GM19035 (cell line): Measurements from ENCODE around the gene RABGAP1L.

Source experiments
- ATAC-seq: cut with Tn5 transposase; IDR thresholded peaks from one replicate; pipeline ENCODE4 v1.9.1; 2021; ENCODE audit not compliant: unreplicated experiment

The RABGAP1L gene

DNA sequence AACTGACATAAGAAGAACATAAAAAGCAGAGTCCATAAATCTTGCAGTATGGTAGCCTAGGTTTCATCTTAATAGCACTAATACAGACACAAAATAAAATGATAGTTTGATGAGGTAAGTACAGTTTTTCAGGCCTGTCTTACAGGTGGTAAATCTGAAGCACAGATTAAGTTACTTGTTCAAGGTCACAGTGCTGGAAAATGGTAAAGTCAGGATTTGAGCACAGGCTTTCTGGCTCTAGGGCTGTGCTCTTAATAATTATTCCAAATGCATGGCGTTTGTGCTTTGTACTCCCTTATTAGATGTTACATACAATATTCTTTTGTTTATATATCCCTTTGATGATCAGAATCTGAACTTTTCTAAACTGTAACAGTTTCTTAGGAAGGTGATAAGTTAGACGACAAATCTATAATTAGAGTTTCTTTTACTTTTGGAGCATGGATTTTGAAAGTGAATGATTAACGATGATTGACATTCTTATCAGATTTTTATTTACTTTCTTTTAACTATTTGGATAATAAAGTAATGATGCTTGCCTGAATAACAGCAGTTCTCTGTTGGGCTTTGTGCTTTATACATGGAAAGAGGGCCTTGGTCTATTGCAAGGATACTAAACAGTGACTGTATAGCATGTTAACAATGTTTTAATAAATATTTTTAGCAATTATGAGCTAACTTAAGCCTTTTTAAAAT lies 738.9 kb downstream of the RABGAP1L start:
- no peak for ATAC-seq

GRCh38 chr1:174900317-174900716 lies 741.0 kb downstream of the RABGAP1L start:
- ATAC-seq, result no peak

GRCh38 chr1:174902531-174903099 lies 743.3 kb downstream of the RABGAP1L start:
- ATAC-seq, result no peak

- no peak for ATAC-seq
These were observed 752.3 kb downstream of the RABGAP1L start for GRCh38 chr1:174911606-174912005.

DNA sequence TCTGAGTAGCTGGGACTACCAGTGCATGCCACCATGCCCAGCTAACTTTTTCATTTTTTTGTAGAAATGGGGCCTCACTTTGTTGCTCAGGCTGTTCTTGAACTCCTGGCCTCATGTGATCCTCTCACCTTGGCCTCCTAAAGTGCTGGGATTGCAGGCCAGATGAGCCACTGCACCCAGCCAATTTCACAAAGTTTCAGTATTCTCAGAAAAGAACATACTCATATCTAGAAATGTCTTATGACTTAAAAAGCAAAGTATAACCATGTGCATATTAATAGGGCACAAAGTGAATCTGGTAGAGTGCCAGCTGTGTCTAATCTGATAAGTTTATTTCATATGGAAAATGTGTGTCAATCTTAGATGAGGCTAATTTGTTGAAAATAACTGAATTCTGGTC lies 752.9 kb downstream of the RABGAP1L start:
- ATAC-seq, result no peak

DNA sequence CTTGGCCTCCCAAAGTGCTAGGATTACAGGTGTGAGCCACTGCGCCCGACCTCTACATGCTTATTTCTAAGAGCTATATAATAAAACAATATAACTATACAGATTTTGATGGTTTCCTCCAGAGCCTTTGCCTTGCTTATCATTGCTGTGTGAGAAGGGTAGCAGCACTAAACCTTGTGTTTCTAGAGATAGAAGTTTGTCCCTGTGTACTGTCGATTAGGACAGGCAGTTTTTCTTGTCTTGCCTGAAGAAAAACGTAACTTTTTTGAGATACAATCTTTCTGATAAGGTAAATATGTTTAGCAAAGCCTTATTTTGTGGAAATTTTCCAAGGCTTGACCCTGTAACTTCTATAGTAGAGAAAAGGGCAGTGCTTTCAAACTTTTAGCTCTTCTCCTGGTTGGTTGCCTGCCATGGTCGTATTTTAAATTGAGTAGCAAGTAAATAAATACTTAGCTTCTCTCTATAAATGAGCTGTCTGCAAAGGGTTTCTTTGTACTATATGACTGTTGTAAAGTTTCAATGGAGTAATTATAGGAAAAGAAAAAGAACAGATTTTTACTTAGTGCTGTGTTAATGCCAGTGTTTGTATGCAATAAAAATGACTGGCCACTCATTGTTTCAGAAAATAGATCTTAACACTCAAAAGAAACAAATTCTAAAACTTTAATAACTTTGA lies 754.0 kb downstream of the RABGAP1L start:
- ATAC-seq, result no peak

GRCh38 chr1:174914991-174915390 lies 755.7 kb downstream of the RABGAP1L start:
- ATAC-seq, result no peak

DNA sequence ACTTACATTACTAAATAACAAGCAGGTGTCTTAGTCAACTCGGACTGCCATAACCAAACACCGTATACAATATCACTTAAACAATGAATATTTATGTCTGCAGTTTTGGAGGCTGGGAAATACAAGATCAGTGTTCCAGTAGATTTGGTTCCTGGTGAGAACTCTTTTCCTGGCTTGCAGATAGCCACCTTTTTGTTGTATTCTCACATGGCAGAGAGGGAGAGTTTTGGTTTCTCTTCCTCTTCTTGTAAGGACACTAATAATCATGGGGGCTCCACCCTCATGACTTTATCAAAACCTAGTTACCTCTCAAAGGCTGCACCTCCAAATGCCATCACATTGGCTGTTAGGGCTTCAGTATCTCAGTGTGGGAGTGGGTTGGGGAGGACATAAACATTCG lies 757.5 kb downstream of the RABGAP1L start:
- no peak for ATAC-seq

DNA sequence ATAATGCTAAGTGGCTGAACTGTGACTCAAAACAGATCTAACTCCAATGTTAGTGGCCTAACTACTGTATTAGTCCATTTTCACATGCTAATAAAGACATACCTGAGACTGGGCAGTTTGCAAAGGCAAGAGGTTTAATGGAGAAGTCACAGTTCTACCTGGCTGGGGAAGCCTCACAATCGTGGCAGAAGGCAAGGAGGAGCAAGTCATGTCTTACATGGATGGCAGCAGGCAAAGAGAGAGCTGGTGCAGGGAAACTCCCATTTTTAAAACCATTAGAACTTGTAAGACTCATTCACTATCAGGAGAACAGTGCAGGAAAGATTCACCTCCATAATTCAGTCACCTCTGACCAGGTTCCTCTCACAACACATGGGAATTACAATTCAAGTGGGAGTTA lies 760.8 kb downstream of the RABGAP1L start:
- ATAC-seq, result no peak

DNA sequence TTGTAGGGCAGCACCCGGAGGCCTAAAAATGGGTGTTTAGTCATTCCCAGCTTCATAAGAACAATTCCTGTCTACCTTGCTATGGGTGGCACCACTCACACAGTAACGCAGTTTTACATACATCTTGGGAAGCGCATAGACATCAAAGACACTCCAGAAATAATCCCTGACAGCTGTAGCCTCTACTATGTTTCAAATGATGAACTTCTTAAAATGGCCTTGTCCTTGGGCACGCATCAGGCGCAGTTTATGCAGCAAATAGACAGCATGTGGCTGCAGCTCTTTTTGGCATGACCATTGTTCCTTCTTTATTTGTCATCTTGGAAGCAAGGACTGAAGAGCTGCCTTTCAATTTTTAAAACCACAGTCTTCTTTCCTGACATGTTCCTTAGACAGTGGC lies 762.8 kb downstream of the RABGAP1L start:
- ATAC-seq, result no peak

- no peak for ATAC-seq
These were observed 764.5 kb downstream of the RABGAP1L start for GRCh38 chr1:174923820-174924219.

DNA sequence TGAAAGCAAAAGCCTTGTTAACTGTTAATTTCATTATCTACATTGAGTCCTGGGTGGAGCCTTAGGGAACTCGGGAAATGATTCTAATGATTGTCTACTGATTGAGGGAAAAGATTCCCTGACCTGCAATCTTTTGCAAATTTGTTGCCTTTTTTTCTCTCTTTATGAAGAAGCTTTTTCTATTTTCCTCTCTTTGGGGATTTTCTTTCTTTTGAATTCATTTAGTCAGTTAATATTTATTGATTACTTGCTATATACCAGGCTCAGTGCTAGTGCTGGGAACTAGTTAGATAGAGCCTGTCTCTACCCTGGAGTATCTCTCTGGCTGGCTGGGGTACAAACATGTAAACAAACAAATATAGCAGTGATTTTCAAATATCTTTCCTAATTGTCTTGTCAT lies 769.2 kb downstream of the RABGAP1L start:
- ATAC-seq, result no peak

GRCh38 chr1:174931214-174931613 lies 771.9 kb downstream of the RABGAP1L start:
- ATAC-seq, result no peak

- no peak for ATAC-seq
These were observed 773.3 kb downstream of the RABGAP1L start for GRCh38 chr1:174932587-174932986.

- no peak for ATAC-seq
These were observed 776.8 kb downstream of the RABGAP1L start for GRCh38 chr1:174935961-174936727.

DNA sequence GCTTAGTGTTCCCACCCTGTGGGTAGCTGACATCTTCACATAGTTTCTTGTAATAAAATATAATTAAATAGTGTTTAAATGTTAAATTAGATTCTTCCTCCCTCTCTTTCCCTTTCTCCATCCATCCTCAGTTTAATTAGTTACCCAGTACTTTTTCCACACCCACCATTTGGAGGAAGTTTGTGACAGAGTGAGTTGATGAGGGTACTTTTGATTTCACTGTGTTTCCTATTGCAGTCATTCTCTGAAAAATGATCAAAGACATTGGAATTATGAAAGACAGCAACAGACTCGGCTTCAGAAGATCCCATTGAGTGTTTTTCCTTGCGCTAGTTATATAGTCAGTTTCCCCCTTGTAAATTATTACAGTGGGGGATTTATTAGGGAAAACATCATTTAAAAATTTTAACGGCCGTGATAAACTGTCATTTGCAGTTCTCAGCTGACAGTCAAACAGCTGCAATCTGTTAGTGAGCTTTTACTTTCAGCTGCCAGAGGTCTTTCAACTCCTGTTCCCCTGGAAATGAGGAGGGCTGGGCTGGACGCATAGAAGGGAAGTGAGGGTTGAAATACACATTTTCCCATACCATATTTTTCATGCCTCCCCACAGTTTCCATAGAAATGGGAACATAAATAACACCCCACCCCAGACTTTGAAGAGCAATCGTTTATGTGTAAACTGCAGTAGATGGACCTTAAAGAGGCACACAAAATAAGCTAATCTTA lies 779.1 kb downstream of the RABGAP1L start:
- ATAC-seq, result no peak

- ATAC-seq, result no peak
These were observed 780.6 kb downstream of the RABGAP1L start for GRCh38 chr1:174939775-174940545.

DNA sequence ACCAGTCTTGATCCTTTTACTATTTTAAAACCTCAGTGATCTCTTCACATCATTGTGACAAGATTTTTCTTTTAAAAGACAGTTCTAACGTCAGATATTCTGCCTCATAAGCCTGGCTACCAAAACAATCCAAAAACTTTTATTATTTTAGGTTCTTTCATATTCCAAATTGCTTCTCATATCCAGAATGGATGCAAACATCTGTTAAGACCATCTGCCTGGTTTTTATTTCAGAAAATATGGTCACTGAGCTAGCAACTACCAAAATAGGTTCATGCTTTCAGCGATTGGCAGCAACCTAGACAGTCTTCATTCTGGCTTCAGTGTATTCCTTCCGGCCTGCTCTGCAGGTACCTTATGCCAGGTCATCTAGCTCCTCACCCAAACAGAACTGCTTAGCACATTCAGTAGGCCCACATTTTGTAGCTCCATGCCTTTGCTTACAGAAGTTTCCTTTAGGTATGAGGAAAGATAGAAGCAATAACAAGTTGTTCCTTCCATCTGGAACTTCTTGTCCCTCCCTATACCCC lies 781.4 kb downstream of the RABGAP1L start:
- no peak for ATAC-seq

- ATAC-seq, result no peak
These were observed 783.4 kb downstream of the RABGAP1L start for GRCh38 chr1:174942547-174943255.
